Stimulated activated CD4-positive, alpha-beta T cell treated with anti-CD3 and anti-CD28 coated beads, TNF-alpha, amount 100 ng/mL, for 24 hours (primary cell): Measurements from ENCODE around the gene FASN.

Experiments
- DNase-seq, 3 experiments: peaks; one replicate each; pipeline ENCODE4 v3.0.0-alpha.2; 2020; ENCODE audit warnings: low read depth in 3 of 3

FASN gene

DNA sequence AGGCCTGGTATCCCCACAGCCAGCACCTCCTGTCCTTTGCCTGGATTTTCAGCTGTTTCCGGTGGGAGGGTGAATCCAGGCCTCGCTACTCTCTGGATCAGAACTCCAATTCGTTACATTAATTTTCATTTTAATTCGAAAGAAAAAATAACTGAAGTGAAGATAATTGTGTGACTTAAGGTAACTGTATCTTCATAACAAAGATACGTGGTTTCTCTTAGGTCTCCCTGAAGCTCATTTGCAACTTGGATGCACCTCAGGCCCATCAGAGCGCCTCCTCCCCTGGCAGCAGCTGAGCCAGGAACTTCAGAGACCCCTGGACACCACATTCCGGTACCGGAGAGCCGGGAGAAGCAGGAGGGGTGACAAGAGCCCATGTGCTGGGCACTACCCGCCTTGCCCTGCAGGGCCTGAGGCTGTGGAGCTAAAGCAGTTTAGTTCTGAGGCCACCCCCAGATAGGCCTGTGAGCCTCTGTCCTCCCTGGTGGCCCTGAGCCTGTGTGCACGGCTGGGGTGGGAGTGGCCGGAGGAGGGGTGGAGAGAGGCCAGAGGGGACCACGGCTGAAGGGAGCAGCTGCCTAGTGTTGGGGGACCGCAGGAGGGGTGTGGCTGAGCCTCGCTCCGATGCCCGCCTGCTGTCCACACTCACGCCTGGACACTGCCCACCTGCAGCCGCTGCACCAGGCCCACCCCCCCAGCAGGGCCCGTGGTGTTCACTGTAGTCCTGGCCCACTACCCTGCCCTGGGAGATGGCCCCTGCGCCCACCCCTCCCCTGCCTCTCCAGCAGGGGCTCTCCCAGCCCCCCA, 21.0 kb downstream of the FASN start:
- DNase-seq: no peak

DNA sequence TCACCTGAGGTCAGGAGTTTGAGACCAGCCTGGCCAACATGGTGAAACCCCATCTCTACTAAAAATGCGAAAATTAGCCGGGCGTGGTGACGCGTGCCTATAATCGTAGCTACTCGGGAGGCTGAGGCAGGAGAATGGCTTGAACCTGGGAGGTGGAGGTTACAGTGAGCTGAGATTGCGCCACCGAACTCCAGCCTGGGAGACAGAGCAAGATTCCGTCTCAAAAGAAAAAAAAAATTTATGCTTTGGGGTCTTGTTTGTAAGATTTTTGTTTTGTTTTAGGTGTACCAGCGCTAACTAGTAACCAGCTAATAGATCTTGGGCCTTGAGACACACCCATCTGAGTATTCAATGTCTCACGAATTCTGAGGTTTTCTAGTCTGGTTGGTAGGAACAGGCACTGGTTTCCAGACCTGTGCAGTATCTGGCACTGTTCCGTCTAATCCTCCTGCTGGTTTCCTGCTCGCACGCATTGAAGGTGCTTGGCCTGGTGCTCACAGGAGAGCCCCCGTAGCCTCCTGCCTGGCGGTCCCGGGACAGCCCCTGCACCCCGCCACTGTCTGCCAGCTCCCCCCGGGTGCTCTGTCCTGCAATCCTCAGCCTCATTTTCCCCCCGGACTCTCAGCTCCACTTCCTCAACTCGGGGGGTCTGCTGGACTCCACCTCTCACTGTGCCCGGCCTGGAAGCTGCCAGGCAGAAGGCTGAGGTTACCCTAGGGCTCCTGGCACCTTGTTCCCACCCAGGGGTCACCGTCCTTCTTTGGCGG, 21.8 kb downstream of the FASN start:
- DNase-seq: no peak

DNA sequence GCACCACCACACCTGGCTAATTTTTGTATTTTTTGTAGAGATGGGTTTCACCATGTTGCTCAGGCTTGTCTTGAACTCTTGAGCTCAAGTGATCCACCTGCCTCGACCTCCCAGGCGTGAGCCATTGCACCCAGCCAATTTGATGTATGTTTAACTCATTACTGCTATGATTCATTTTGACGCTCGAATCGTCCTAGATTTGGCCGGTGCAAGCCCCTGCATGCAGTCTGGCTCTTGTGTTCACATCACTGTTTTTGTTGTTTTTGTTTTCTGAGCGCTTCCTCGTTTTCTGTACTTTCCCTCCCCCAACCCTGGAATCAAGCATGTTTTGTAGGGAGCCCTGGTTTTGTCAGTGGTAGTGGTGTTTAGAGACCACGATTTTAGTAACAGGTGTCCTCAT, 24.6 kb downstream of the FASN start:
- DNase-seq: no peak

DNA sequence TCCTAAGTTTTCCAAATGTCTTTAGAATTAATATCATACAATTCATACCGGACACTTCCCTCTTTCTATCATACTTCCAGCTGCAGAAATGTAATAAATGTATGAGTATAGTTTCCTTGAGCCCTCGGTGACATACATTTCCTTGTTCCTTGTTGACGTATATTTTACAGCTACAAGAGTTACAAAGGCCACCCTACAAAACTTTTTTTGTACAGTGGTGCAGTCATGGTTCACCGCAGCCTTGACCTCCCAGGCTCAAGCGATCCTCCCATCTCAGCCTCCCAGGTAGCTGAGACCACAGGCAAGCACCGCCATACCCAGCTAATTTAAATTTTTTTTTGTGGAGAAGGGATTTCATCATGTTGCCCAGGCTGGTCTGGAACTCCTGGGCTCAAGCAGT, 25.2 kb downstream of the FASN start:
- no peak for DNase-seq

DNA sequence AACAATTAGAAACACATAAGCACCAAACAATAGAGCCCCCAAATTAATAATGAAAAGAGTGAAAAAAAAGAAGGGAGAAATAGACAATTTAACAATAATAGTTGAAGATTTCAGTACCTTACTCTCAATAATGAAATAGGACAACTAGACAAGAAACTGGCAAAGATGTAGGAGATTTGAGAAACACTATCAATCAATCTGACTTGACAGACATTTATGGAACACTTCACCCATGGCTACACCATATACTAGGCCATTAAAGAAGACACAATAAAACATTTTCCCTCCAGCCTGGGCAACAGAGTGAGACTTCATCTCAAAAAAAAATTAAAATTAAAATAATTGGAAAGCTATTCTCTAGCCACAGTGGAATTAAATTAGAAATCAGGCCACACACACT, 27.4 kb downstream of the FASN start:
- no peak for DNase-seq

DNA sequence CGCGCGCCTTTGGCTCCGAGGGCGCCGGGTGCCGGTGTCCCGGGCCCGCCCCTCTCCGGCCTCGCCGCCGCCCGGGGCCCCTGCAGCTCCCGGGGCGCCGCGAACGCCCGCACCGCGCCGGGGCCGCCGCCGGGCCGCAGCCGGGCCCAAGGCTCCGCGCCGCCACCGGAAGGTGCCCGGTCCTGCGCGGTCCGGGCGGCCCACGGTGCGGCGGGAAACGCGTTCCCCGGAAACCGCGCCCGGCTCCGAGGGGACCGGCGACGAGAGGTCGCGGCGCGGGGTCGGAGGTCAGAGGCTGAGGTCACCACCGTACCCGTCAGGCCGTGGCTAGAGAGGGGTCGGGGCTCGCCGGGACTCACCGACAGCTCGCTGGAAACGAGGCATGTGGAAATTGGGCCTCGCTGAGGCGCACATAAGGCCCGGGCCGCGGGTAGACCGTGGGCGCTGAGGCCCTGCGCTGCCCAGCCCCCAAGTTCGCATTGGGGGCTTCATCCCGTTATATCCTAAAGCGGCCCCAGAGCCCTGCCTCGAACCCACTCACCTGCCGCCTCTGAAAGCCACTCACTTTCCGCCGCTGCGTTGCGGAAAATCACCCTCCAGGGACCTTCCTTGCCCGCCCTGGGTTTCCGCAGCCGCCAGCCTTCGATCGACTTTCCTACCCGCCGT, 32.3 kb downstream of the FASN start, which contains the start of gene DUS1L:
Gene DUS1L (minus strand): TSS at position 167 of the 666 bp plus-strand sequence. CDS start 745 bp downstream, outside the sequence.
- peak; percentile 51 to 60 (median 53) for DNase-seq

DNA sequence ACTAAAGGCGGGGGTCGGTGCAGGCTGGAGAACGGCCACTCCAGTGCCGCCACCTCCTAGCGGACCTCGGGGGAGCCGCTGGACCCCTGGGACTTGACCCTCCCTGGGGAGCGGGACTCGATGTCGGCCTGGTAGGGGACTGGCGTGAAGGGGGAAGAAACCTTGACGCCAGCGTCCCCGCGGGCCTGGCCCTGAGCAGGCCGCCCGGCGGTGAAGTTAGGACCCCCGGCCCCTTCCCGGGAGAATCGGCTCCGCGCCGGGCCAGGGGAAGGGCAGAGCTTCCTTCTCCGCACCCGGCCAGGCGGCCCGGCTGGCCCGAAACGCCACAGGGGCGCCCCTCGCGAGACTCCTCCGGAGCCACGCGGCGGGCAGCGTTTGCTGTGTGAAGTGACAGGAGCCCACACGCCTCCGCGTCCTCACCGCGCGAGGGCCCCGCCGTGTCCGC, 32.8 kb downstream of the FASN start:
- DNase-seq: no peak

DNA sequence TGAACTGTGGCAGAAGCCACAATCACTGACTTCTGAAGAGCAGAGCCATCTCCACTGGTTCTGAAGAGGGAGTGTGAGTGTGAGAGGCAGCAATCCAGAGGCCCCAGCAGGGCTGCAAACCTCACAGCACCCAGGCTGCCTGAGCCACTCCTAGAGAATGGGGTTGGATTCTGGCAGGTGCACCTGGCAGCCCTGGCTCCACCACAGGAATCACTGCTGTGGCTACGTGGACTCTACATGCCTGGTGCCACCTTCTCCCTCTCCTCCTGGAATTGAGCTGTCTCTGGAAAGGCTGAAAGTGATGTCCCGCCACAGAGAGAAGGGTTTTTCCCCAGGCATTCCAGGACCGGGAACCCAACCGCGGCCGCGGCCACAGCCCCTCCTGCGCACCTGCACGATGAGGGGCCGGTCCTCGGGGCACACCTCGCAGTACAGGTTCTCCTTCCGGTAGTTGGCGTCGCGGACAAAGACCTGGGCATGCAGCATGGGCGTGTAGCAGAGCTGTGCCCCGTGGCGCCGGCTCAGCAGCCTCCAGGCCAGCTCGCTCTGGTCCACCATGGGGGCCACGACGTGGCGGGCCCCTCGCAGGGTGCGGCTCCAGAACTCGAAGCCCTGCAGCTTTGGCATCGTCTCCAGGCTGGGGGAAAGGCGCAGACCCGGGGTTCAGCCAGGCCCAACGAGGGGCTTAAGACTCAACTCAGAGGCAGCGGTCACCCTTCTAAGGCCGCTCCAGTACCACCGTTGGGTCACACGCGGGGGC, 33.4 kb downstream of the FASN start:
- no peak for DNase-seq

DNA sequence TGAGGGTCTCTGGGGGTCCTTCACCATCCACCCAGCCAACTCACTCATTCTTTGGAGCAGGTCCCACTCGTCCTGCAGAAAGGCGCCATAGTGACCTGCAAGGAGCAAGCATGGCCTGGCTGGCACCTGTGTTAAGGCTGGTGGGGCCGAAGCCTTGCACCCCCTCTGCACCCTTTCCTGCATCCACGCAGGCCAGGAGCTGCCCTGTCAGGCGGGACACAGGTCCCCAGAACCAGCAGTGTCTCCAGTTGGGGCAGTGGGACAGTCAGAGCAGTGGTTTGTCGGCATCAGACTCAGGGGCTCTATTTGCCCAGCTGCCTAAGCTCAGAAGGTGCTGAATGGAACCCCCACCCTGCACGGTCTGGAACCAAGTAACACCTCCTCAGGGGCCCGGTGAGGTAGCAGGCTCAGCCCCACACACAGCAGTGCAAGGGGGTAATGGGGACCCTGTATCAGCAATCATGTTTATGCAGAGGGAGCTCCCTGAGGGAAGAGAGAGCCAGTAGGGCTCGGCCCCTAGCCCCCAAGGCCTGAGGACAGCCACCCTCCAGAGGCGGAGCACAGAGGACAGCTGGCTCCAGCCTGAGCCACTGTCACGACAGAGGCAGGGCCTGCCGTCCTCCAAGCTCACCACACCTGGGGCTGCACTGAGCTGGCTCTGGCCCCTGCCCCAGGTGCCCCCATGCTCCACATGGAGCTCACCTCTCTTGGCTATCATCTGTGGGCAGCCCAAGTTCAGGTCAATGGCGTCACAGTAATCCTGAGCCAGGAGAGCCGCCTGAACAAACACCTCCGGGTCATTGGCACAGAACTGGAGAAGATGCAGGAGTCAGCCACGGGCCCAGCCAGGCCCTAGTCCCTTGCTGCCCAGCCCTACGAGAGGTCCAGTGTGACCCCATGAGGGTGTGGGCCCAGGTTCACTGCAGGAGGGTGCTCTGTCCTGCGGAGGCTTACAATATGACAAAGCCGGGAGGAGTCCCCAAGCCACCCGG, 34.3 kb downstream of the FASN start:
- DNase-seq: no peak

DNA sequence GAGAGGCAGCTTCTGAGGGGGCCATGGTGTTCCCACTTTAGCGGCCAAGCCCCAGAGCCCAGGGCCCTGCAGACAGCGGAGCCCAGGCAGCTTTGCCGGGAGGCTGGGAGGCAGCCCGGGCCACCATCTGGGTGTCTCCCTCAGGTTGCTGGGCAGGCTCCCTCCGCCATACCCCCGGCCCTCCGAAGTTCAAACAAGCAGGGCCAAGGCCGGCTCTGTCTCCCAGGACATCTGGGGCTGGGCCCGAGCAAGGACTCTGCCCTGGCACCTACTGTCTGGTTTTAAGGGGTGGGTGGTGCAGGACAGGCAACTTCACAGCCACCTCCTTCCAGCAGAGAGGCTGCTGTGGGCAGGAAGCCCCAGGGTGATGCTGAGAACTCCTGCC, 35.1 kb downstream of the FASN start:
- DNase-seq: no peak

DNA sequence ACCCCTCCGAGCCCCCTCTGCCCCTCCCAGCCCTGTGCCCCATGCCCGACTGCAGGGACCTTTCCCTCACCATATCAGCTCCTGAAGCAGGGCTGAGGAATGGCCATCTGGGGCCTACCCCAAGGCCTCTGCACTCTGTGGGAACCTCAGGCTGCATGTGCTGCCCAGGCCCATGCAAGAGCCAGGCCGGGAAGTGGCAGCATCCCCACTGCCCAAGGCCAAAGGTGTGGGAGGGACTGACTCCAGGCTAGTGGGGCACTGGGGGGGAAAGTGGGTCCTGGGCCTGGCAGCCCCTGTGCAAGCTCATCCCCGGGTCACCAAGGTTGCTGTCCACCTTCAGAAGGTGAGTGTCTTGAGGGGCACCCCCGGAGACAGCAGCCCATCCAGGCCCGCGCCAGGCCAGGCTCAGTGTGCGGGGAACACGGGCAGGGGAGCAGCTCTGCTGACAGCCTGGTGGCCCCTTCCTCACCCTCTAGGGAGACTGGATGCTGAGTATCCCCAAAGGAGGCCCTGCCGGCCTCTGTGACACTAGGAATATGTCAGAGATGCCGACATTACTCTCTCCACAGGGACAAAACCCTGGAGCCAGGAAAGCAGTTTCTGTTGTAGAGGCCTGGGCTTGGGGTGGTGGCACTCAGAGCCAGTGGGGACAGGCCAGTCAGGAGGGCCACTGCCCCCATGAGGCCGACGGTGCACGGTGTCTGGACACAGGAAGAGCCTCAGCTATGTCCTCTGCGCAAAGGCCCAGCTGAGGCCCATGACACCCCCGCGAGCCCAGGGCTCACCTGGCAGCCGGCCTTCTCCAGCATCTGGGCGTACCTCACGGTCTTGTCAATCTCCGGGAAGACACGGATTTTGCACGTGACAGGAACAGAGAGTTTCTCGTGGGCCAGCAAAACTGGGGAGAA, 35.7 kb downstream of the FASN start:
- DNase-seq: no peak

DNA sequence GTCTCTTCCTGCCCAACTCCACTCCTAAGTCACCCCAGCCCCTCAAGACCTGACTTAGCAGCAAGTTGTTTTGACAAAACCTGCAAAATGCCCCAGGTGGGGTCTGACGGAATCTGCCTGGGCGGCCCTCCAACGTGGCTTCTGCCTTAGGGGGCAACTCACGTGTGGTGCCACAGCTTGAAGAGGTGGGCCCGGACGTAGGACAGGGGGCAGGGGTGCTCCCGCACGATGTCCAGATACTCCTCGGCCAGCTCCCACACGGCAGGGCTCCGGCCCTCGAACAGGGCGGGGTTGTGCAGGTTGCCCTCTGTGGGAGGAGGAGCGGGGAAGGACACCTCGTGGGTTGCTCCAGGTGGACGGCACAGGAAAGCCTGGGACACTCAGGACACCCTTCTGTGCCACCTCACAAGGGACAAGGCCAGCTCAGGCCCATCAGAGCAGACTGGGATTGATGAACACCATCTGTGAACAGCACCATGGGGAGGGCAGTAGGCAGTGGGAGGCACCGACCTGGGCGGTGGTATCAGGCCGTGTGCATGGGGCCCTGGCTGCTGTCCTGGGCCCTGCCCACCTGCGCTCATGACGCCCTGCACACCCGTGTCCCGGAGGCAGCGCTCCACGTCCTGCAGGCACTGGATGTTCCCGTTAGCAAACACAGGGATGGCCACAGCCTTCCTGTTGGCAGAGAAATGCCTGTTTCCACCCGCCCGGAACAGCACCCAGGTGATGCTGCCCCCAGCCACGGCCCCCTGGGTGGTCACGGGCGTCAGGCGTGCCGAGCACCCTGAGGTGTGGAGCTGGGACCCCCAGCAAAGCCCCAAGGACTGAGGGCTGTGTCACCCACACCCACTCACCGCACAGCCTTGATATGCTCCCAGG, 36.8 kb downstream of the FASN start:
- DNase-seq: no peak

DNA sequence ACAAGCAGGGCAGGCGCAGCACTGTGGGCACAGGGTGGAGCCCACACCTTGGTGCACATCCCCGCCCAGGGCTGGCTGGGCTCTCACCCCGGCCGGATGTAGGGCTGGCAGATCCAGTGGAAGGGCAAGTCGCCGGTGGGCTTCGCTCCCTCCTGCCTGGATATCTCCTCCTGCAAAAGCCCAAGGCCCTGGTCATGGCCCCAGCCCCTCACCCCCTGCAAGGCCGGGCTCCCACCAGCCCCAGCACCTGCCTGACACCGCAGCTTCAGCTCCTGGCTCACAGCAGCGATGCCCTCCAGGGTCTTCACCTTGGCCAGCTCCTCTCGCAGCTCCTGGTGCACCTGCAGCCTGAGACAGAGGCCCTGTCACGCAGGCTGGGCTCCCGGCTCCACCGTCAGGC, 37.4 kb downstream of the FASN start:
- no peak for DNase-seq

DNA sequence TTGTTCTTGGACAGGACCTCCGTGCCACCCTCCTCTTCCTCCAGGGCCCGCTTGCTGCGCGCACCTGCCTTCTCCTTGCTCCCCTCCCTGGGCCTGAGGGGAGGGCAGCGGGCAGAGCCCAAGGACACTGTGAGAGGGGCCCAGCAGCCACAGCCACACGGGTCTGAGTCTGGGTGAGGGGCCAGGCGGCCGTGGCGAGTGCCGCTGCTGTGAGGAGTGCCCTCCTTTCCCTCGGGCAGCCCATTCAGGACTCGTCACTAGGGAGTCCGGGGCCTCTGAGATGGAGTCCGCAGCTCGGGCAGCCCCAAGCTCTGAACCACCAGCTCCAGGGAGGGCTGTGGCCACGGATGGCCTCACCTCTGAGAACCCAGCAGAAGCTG, 38.0 kb downstream of the FASN start:
- no peak for DNase-seq

DNA sequence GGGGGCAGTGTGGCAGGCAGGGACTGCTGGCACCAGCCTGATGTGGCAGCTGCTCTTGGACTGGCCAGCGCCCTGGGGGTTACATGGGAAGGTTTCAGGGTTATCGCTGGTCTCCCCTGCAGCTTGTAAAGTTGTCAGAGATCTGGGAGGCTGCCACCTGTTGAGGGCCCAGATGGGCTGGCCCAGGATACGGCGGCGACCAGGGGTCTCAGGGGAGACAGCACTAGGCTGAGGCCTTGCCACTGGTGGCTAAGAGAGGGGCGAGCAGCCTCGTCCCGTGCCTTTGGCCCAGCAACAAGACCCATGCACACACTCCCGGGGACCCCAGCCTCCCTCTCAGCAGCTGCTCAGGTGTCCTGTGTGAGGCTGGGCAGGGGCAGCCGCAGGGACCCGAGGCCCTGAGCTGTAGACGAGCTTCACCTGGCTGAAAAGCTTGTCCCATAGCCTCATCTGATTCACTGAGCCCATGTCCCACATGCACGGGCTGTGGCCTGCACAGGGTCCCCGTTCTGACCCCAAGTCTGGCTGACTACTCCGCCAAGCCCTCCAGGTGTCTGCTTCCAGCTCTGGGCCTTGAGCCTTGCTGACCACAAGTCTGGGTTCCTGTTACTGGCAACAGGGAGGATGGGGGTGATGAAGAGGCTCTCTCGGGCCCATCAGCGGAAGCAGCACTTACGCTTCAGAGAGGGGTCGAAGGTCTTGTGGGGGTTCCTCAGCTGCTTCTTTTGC, 38.6 kb downstream of the FASN start:
- DNase-seq: no peak

DNA sequence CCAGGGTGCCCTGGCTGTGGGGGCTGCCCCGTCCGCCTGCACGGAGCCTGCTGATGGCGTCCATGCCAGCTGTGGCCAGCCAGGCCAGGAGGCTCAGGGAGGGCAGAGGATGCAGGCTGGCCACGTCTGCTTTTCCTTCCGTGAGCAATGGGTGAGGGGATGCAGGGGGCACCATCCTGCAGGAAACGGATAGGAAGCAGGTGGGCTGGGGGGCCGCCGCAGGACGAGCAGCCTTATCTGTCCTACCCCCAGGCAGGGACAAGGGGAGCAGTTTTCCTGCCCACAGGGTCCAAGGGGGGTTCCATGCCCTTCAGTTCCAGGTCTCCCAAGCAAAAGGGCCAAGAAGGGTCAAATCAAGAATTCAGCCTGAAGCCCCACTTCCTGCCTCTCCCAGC, 39.2 kb downstream of the FASN start:
- no peak for DNase-seq

DNA sequence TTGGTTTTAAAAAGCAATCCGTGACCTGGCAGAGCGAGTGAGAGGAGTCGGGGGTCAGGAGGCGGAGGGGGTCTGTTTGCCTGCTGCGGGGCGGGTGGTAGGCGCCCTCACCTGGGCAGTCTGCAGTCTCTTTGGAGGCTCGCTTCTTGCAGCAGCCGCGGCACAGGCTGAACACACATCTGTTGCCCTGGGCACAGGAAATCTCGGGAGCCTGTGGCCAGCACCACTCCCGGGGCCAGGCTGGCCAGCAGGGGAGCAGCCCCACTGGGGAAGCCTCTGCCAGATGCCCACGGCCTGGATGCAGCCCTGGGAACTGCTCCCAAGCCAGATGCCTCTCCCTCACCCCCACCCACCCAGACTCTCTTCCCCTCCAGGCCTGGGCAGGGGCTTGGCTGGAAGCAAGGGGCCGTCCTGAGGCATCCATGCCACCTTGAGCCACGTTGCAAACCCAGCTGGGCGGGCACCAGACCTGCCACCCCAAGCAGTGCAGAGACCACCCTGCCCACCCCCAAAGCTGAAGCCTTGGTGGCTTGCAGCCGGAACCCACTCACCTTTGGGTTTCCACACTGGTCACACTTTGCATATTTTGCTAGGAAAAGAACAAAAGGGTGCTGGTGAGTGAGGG, 39.7 kb downstream of the FASN start:
- no peak for DNase-seq
